Loucy (cell line): ENCODE results near the gene GRM3.

ENCODE experiments used
- CTCF ChIP-seq: fragments of 200-600 bp; sonication (generic); conservative IDR thresholded peaks from 2 replicates; pipeline ENCODE4 v1.5.1; 2014; ENCODE audit warnings: mild to moderate bottlenecking, antibody characterized with exemption, low read length
- EZH2phosphoT487 ChIP-seq: fragments of 200-600 bp; IDR thresholded peaks from 2 replicates; pipeline ENCODE4 v1.6.1; 2018; ENCODE audit warnings: antibody characterized with exemption, mild to moderate bottlenecking, moderate library complexity, borderline replicate concordance

DNA sequence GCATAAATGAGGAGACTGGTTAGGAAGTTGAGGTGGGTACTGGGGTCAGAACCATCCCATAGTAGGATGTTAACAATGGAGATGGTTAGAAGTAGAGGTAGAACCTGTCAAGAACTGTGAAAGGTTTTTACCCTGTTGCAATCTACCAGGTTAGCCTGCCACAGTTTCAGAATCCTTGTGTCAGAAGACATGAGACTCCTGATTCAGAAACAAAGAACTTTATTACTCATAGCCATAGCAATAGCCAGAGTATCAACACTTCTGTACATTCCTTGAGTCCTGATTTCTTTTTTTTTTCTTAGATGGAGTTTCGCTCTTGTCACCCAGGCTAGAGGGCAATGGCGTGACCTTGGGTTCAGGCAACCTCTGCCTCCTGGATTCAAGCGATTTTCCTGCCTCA, 200.9 kb downstream of the GRM3 start:
- TF ChIP-seq CTCF (no peak), EZH2phosphoT487 (no peak)
